ENCODE measurements around the gene JAM2. TPM values are rescaled to one million over a fixed set of nuclear protein-coding genes. Genes with fewer than 3 reads are reported as not detected.
A peak's percentile ranks its signal among the peaks of the same experiment; 100 is the strongest.
"Not testable (repeated sequence)": the region's sequence is repeated elsewhere in the genome, so short reads cannot be mapped to it uniquely, and the experiment has no call there.

The JAM2 gene, protein sequence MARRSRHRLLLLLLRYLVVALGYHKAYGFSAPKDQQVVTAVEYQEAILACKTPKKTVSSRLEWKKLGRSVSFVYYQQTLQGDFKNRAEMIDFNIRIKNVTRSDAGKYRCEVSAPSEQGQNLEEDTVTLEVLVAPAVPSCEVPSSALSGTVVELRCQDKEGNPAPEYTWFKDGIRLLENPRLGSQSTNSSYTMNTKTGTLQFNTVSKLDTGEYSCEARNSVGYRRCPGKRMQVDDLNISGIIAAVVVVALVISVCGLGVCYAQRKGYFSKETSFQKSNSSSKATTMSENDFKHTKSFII
- 1 to 10 TPM in 1 of 2 experiments, under 1 TPM in 1; 0.33 to 1.2 TPM for total RNA-seq

DNA sequence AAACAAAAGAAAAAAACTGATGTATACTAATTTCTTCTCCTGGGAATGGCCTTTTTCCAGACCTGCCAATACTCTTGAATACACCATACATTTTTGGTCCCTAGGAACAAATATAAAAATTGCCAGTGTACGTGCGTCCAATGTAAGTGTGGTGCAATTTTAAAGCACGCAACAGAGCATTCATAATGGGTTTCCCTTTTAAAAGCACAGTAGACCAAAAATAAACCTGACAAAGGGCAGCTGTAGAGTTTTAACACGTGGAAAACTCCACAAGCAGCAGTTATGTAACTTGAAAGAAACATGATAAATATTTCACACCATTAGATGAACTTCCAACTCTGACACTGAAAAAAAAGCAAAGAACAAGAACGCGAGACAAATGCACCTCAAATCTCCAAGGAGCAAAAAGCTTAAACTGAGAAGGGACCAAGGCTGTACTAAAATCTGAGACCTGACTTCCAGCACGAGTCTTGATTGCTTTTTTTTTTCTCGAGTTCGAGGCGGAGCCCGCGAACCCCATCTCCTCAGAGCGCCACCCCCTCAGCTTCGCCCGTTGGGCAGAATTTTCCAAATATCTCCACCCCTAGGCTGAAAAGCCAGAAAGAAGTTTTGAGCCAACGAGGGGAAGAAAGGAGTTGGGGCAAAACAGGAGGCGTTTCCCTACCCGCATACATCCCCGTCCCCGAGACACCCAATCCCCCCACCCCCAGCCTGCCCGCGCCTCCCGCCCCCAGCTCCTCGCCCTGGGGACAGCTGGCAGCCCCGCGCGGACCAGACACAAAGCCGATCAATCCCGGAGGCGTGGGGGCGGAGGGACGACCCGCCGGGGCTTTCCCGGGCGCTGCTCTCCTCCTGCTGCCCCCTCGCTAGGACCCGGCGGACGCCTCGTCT, at the start of gene JAM2:
TSS of gene JAM2 (plus strand) at position 599 of the 891 bp plus-strand sequence. CDS start 564 bp downstream, outside the sequence.
- H3K4me3 Mint-ChIP-seq = peak within 1 kb of the TSS; percentile 72
- DNase-seq (peak; percentile 49), ATAC-seq (ENCODE audit: low read depth) (peak; percentile 57)
- POLR2A ChIA-PET = no interaction called here
- peaks cover 42% of the 10 kb centered on the region for H3K27me3 Mint-ChIP-seq
- H3K9me3 Mint-ChIP-seq = no peaks in the 10 kb centered on the region
- H3K4me1 Mint-ChIP-seq = peaks cover 12% of the 10 kb centered on the region
- H3K36me3 Mint-ChIP-seq = no peaks in the 10 kb centered on the region
- peak within 1 kb of the TSS; percentile 22 for H3K27ac Mint-ChIP-seq

DNA sequence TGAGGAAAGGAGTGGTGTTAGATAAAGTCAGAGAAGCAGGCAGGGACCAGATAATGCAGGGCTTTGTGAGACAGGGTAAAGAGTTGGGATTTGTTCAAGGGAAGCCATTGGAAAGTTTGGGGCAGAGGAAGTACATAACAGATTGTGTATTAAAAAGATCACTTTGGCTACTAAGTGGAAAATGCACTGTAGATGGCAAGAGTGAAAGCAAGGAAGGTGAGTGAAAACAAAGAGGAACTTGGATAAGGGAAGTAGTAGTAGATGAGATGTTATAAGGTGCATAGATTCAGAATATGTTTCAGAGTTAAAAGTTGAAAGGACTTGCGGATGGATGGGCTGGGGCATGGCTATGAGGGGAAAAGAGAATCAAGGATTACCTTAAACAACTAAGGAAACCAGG, 49.2 kb upstream of the JAM2 start:
- H3K4me3 Mint-ChIP-seq = no peak overlapping the region
- no peak overlapping the region for H3K27ac Mint-ChIP-seq
- no peaks in the 10 kb centered on the region for H3K27me3 Mint-ChIP-seq
- H3K36me3 Mint-ChIP-seq = peaks cover 57% of the 10 kb centered on the region
- POLR2A ChIA-PET = no interaction called here
- no peaks in the 10 kb centered on the region for H3K9me3 Mint-ChIP-seq
- DNase-seq = no peak
- no peak for ATAC-seq (ENCODE audit: low read depth)
- peaks cover 7% of the 10 kb centered on the region for H3K4me1 Mint-ChIP-seq

GRCh38 chr21:25607151-25608043, 31.7 kb upstream of the JAM2 start, which contains the start of gene MRPL39:
Gene MRPL39 (minus strand): TSS chr21:25607481. CDS start chr21:25607475, 6 bp downstream.
- DNase-seq = peak; percentile 91
- H3K27me3 Mint-ChIP-seq = no peaks in the 10 kb centered on the region
- peak within 1 kb of the TSS; percentile 100 for H3K4me3 Mint-ChIP-seq
- POLR2A ChIA-PET = interaction anchor here (1.1 to 2.0 kb wide), 3 partner anchors 39 to 128 kb away, joined by 3 to 9 read pairs (median 3); partner anchors contain the start of genes ATP5PF and GABPA
- H3K9me3 Mint-ChIP-seq = no peaks in the 10 kb centered on the region
- ATAC-seq (ENCODE audit: low read depth) = peak; percentile 92
- H3K4me1 Mint-ChIP-seq = peaks cover 27% of the 10 kb centered on the region
- peaks cover 15% of the 10 kb centered on the region for H3K36me3 Mint-ChIP-seq
- peak within 1 kb of the TSS; percentile 99 for H3K27ac Mint-ChIP-seq

- H3K9me3 Mint-ChIP-seq = no peaks in the 10 kb centered on the region
- peak overlapping the region; percentile 99 for H3K27ac Mint-ChIP-seq
Measured at GRCh38 chr21:25608044-25608737, 30.9 kb upstream of the JAM2 start.

GRCh38 chr21:25614441-25614840, 24.6 kb upstream of the JAM2 start:
- ATAC-seq (ENCODE audit: low read depth) (no peak), DNase-seq (no peak)
- H3K4me1 Mint-ChIP-seq = no peaks in the 10 kb centered on the region
- H3K4me3 Mint-ChIP-seq = no peak overlapping the region
- H3K9me3 Mint-ChIP-seq = no peaks in the 10 kb centered on the region
- POLR2A ChIA-PET = no interaction called here
- H3K27ac Mint-ChIP-seq = no peak overlapping the region
- H3K36me3 Mint-ChIP-seq = no peaks in the 10 kb centered on the region
- H3K27me3 Mint-ChIP-seq = peaks cover 10% of the 10 kb centered on the region

More at GRCh38 chr21:25608044-25608737, 30.9 kb upstream of the JAM2 start:
- Mint-ChIP-seq H3K4me1 (peaks cover 24% of the 10 kb centered on the region), H3K27me3 (no peaks in the 10 kb centered on the region), H3K4me3 (peak overlapping the region; percentile 100), H3K36me3 (peaks cover 11% of the 10 kb centered on the region)
- POLR2A ChIA-PET = interaction anchor here (1.1 kb wide), 1 partner anchor 127 kb away, joined by 3 read pairs; the partner anchor contains the start of genes ATP5PF and GABPA
- DNase-seq (peak; percentile 75), ATAC-seq (ENCODE audit: low read depth) (peak; percentile 72)

- POLR2A ChIA-PET = no interaction called here
- Mint-ChIP-seq H3K4me3 (no peak overlapping the region), H3K36me3 (no peaks in the 10 kb centered on the region), H3K27me3 (peaks cover 12% of the 10 kb centered on the region), H3K9me3 (no peaks in the 10 kb centered on the region), H3K27ac (no peak overlapping the region), H3K4me1 (no peaks in the 10 kb centered on the region)
- no peak for DNase-seq
- no peak for ATAC-seq (ENCODE audit: low read depth)
Measured at GRCh38 chr21:25615880-25616279, 23.2 kb upstream of the JAM2 start.

- no peak for ATAC-seq (ENCODE audit: low read depth)
- H3K27ac Mint-ChIP-seq = no peak overlapping the region
- DNase-seq = no peak
- peaks cover 12% of the 10 kb centered on the region for H3K27me3 Mint-ChIP-seq
- POLR2A ChIA-PET = no interaction called here
- no peaks in the 10 kb centered on the region for H3K9me3 Mint-ChIP-seq
- H3K4me1 Mint-ChIP-seq = no peaks in the 10 kb centered on the region
- no peak overlapping the region for H3K4me3 Mint-ChIP-seq
- no peaks in the 10 kb centered on the region for H3K36me3 Mint-ChIP-seq
Measured at GRCh38 chr21:25619198-25619597, 19.9 kb upstream of the JAM2 start.

DNA sequence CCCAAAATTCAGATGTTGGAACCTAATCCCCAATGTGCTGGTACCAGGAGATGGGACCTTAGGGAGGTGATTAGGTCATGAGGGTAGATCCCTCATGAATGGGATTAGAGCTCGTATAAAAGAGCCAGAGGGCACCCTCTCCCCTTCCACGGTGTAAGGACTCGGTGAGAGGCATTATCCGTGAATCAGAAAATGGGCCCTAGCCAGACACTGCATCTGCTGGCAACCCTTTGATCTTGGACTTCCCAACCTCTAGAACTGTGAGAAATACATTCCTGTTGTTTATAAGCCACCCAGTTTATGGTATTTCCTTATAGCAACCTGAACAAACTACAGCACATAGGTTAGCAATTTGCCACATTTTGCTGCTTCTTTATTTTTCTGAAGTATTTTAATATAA, 14.5 kb upstream of the JAM2 start:
- Mint-ChIP-seq H3K27ac (no peak overlapping the region), H3K4me1 (no peaks in the 10 kb centered on the region), H3K27me3 (peaks cover 1% of the 10 kb centered on the region), H3K36me3 (no peaks in the 10 kb centered on the region), H3K4me3 (no peak overlapping the region), H3K9me3 (no peaks in the 10 kb centered on the region)
- POLR2A ChIA-PET = no interaction called here
- DNase-seq (no peak), ATAC-seq (ENCODE audit: low read depth) (no peak)

- no peak for DNase-seq
- no peak overlapping the region for H3K4me3 Mint-ChIP-seq
- H3K36me3 Mint-ChIP-seq = no peaks in the 10 kb centered on the region
- no peak overlapping the region for H3K27ac Mint-ChIP-seq
- no peaks in the 10 kb centered on the region for H3K9me3 Mint-ChIP-seq
- POLR2A ChIA-PET = no interaction called here
- no peaks in the 10 kb centered on the region for H3K4me1 Mint-ChIP-seq
- no peak for ATAC-seq (ENCODE audit: low read depth)
- no peaks in the 10 kb centered on the region for H3K27me3 Mint-ChIP-seq
Measured at GRCh38 chr21:25625036-25625435, 14.0 kb upstream of the JAM2 start.

DNA sequence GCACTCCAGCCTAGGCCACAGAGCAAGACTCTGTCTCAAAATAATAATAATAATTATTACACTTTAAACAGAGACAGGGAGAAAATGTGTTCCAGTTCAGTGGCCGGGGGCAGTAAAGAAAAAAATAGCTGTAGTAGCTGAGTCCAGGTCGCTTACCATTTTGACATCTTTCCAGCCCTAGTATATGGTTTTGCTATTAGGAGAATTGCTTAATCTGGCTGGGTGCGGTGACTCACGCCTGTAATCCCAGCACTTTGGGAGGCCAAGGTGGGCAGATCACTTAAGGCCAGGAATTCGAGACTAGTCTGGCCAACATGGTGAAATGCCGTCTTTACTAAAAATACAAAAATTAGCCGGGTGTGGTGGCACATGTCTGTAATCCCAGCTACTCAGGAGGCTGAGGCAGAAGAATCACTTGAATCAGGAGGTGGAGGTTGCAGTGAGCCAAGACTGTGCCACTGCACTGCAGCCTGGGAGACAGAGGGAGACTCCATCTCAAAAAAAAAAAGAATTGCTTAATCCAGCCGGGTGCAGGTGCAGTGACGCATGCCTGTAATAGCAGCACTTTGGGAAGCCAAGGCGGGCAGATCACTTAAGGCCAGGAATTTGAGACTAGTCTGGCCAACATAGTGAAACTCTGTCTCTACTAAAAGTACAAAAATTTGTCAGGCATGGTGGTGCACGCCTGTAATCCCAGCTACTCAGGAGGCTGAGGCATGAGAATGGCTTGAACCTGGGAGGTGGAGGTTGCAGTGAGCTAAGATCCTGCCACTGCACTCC, 13.1 kb upstream of the JAM2 start:
- ATAC-seq (ENCODE audit: low read depth); POLR2A ChIA-PET; DNase-seq; H3K9me3 Mint-ChIP-seq; H3K4me1 Mint-ChIP-seq; H3K4me3 Mint-ChIP-seq; H3K27ac Mint-ChIP-seq; H3K36me3 Mint-ChIP-seq; H3K27me3 Mint-ChIP-seq: not testable (repeated sequence)

GRCh38 chr21:25626757-25627156, 12.3 kb upstream of the JAM2 start:
- H3K4me3 Mint-ChIP-seq = no peak overlapping the region
- ATAC-seq (ENCODE audit: low read depth) = no peak
- no peaks in the 10 kb centered on the region for H3K36me3 Mint-ChIP-seq
- H3K9me3 Mint-ChIP-seq = no peaks in the 10 kb centered on the region
- no peak overlapping the region for H3K27ac Mint-ChIP-seq
- POLR2A ChIA-PET = no interaction called here
- peaks cover 3% of the 10 kb centered on the region for H3K27me3 Mint-ChIP-seq
- no peak for DNase-seq
- H3K4me1 Mint-ChIP-seq = no peaks in the 10 kb centered on the region

DNA sequence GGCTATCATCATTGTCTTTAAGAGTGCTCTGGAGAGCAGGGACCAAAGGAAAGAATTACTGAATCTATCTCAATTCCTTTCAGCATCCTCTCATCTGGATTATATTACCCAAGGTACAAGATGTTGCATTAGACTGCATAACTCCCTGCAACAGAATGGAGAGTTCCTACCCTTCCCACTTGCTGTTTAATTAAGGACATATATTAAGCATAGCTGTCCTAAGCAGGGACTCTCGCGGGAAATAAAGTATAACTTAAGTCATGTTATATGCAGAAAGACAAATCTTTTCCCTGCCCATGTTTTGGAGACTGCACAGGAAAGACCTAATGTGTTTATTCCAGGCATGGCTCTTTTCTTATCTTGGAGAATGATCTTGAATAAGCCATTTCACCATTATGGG, 6.8 kb upstream of the JAM2 start:
- no peak for DNase-seq
- POLR2A ChIA-PET = no interaction called here
- Mint-ChIP-seq H3K27me3 (peaks cover 12% of the 10 kb centered on the region), H3K9me3 (no peaks in the 10 kb centered on the region), H3K36me3 (no peaks in the 10 kb centered on the region), H3K4me3 (no peak overlapping the region), H3K4me1 (no peaks in the 10 kb centered on the region), H3K27ac (no peak overlapping the region)
- no peak for ATAC-seq (ENCODE audit: low read depth)
